Fibroblast of villous mesenchyme (primary cell): ENCODE measurements around the gene RBM14. TPM values are rescaled to one million over a fixed set of nuclear protein-coding genes. Genes with fewer than 3 reads are reported as not detected.

ENCODE experiments used
- DNase-seq: peaks from one replicate; pipeline ENCODE4 v3.0.0-alpha.2; 2010; ENCODE audit warnings: low read depth
- H3K4me3 ChIP-seq: 2 replicates; pipeline ENCODE4 v1.5.1; 2011; ENCODE audit warnings: low read depth, mild to moderate bottlenecking, low read length
- total RNA-seq: library from RNA; depleted of rRNA; stranded (reverse); fragments of >200 nt; gene quantifications from 2 replicates; pipeline ENCODE4 v1.2.3, GENCODE V29; 2012
- TF ChIP-seq, protein P1 (sequence below): IDR thresholded peaks from 2 replicates; pipeline ENCODE4 v1.5.1; 2012; ENCODE audit warnings: low read depth, mild to moderate bottlenecking, low read length; ENCODE audit not compliant: insufficient read depth

RBM14 gene
- total RNA-seq, 1 donor, result 32.8 TPM

DNA sequence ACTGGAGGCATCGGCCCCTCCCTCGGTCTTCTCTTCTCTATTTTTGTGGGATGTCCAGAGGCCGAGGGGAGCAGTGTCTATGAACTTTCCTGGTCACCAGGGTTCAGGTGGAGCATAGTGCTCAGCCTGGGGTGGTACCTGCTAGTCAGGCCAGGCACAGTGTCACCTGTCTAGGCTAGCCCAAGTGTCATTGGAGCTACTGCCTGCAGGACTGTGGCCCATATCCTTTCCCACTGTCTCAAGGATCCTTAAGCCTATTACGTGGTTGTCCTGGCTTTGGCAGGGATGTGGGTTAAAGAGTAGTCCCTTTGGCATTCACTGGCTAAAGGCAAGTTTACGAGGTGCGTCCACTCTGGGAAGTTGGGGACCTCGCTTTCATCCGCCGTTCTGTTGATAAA is 9.3 kb downstream of the RBM14 start:
- no peak for DNase-seq
- H3K4me3 ChIP-seq, result no peak overlapping the region
- TF ChIP-seq, protein P1, sequence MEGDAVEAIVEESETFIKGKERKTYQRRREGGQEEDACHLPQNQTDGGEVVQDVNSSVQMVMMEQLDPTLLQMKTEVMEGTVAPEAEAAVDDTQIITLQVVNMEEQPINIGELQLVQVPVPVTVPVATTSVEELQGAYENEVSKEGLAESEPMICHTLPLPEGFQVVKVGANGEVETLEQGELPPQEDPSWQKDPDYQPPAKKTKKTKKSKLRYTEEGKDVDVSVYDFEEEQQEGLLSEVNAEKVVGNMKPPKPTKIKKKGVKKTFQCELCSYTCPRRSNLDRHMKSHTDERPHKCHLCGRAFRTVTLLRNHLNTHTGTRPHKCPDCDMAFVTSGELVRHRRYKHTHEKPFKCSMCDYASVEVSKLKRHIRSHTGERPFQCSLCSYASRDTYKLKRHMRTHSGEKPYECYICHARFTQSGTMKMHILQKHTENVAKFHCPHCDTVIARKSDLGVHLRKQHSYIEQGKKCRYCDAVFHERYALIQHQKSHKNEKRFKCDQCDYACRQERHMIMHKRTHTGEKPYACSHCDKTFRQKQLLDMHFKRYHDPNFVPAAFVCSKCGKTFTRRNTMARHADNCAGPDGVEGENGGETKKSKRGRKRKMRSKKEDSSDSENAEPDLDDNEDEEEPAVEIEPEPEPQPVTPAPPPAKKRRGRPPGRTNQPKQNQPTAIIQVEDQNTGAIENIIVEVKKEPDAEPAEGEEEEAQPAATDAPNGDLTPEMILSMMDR, result no peak

DNA sequence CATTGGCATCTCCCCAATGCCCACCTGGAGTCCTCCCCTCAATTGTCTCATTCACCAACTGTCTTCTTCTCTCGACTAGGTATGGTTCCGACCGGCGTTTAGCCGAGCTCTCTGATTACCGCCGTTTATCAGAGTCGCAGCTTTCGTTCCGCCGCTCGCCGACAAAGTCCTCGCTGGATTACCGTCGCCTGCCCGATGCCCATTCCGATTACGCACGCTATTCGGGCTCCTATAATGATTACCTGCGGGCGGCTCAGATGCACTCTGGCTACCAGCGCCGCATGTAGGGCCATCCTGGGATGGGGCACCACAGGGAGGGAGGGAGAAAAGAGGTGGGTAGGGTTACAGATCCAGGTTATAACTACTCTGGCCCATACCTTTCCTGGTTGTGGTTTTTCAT is 10.0 kb downstream of the RBM14 start:
- H3K4me3 ChIP-seq, result no peak overlapping the region
- TF ChIP-seq, protein P1, result no peak
- no peak for DNase-seq

DNA sequence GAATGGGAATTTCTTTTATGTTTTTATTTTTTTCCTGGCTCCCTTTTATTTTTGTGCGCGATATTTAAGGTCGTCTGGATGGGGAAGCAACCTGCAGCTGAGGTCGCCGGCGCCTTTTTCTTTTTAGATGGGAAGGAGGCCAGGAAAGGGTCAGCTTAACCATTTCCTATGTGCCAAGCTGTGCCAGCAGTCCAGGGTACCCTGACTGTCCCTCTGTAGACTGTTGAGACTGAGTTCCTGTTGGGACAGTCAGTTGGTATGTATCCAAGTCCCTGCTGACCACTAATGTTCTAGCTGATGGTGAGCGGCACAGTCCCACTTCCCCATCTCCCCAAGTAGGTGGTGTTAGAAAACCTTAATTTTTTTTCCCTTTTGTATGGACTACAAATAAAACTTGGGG is 10.5 kb downstream of the RBM14 start:
- no peak for DNase-seq
- TF ChIP-seq, protein P1, result no peak
- H3K4me3 ChIP-seq, result no peak overlapping the region

DNA sequence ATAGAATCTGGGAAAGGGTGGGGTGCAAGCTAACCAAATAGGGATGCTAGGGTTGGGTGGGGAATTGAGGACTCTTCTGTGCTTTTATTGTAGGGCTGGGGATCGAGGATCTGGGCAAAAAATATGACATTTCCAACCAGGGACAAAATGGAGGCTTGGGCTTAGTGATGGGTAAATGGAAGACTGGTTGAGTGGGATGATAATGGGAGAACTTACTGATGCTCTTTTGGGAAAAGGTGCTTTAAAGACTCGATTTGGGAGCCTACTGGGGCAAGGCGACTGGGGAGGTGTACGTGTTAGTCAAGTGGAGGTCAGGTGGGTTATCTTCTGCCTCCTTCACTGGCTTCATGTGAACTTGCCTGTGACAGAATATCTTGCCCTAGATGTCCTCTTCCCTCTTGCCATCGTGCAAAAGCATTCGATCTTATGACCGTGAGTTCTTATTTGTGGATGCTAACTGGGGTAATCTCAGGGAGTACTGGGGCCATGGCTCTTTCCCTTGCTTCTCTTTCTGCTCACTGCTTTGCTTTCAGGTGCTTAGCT is 11.7 kb downstream of the RBM14 start:
- H3K4me3 ChIP-seq, result no peak overlapping the region
- TF ChIP-seq, protein P1, result no peak
- no peak for DNase-seq

DNA sequence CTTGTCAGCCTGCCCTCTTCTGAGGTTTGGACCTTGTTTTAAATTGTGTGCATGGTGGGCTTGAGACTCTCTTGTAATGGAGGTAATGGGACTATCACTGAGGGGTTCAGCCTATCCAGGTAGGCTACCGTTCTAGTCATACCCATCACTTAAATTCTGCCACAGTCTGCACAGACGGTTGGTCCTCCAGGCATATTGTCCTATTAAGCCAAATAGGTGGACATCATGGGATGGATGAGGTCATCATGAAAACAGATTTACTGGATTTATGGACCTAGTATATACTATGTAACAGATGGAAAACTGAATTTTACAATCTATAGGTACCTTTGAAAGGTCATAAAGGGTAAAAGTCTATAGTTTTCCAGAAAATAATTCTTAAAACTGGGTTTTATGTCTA is 12.9 kb downstream of the RBM14 start:
- TF ChIP-seq, protein P1, result no peak
- DNase-seq, result no peak
- H3K4me3 ChIP-seq, result no peak overlapping the region

DNA sequence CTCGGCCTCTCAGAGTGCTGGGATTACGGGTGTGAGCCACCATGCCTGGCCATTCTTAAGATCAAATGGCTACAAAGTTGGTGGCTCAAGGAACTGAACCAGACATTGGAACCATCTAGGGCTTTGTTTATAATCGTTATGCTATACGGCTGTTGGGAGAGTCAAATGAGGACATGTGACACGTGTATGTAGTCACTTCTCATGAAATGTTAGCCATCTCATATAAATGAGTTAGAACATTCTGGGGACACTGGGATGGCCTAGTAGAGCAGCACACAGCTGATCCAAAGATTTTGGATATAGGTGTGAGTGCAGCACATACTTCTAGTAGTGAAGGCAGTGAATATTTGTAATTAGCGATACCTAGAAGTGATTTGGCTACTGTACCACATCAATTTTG is 15.5 kb downstream of the RBM14 start:
- no peak overlapping the region for H3K4me3 ChIP-seq
- no peak for DNase-seq
- TF ChIP-seq, protein P1, result no peak

DNA sequence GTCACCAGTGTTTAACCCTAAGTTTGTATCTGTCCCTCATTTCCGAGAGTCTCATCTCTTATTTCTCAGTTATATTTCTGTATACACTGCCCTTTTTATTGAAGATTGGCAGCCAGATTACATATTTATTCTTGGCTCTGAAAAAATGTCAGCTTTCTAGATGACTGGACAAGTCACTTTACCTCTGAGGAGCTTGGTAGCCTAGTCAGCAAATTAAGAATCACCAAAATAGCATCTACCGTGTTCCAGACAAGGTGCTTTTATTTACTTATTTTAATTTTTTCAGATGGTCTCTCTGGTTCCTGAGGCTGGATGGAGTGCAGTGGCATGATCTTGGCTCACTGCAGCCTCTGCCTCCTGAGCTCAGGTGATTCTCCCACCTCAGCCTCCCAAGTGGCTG is 16.5 kb downstream of the RBM14 start:
- no peak for DNase-seq
- TF ChIP-seq, protein P1, result no peak
- H3K4me3 ChIP-seq, result no peak overlapping the region
